Brain microvascular endothelial cell (primary cell): Measurements from ENCODE around the gene NPEPL1.

Source experiments
- DNase-seq: peaks from one replicate; pipeline ENCODE4 v3.0.0-alpha.2; 2020
- H3K27ac ChIP-seq: fragments of 250-450 bp; sonication (Bioruptor Pico); 2 replicates; pipeline ENCODE4 v1.5.1; 2020; ENCODE audit warnings: mild to moderate bottlenecking, moderate library complexity
- H3K27me3 ChIP-seq: fragments of 250-450 bp; sonication (Bioruptor Pico); replicated peaks from 2 replicates; pipeline ENCODE4 v1.5.1; 2020; ENCODE audit warnings: mild to moderate bottlenecking
- H3K36me3 ChIP-seq: fragments of 250-450 bp; sonication (Bioruptor Pico); replicated peaks from 2 replicates; pipeline ENCODE4 v1.5.1; 2020; ENCODE audit warnings: mild to moderate bottlenecking
- H3K4me3 ChIP-seq: 2 replicates; pipeline ENCODE4 v1.5.1; 2011; ENCODE audit warnings: low read depth, mild to moderate bottlenecking, control low read depth, low read length, moderate library complexity
- CTCF ChIP-seq: IDR thresholded peaks from 2 replicates; pipeline ENCODE4 v1.5.1; 2011; ENCODE audit warnings: low read depth, mild to moderate bottlenecking, moderate library complexity, low read length, control low read depth, inconsistent platforms; ENCODE audit errors: missing control alignments
- in situ Hi-C: cut with HindIII; loops from 2 replicates; pipeline ENCODE4 v1.10.0; 2017; ENCODE audit warnings: low sequenced_read_pairs, low pct_ligation_motif_present

NPEPL1 gene

GRCh38 chr20:58710481-58711265 is 18.1 kb downstream of the NPEPL1 start:
- no peak for DNase-seq
- H3K27ac ChIP-seq: no peak overlapping the region
- H3K36me3 ChIP-seq: no peaks in the 10 kb centered on the region
- in situ Hi-C loops: no loop called here
- H3K27me3 ChIP-seq: no peaks in the 10 kb centered on the region
- H3K4me3 ChIP-seq: no peak overlapping the region
- no peak for TF ChIP-seq CTCF

GRCh38 chr20:58711266-58712051 is 18.9 kb downstream of the NPEPL1 start:
- no peak overlapping the region for H3K4me3 ChIP-seq

GRCh38 chr20:58712151-58712791 is 19.7 kb downstream of the NPEPL1 start:
- no peak overlapping the region for H3K27ac ChIP-seq
- no peaks in the 10 kb centered on the region for H3K36me3 ChIP-seq
- H3K4me3 ChIP-seq: no peak overlapping the region
- in situ Hi-C loops: no loop called here
- no peaks in the 10 kb centered on the region for H3K27me3 ChIP-seq
- no peak for DNase-seq
- no peak for TF ChIP-seq CTCF

More at GRCh38 chr20:58711266-58712051, 18.9 kb downstream of the NPEPL1 start:
- Histone ChIP-seq H3K27me3 (no peaks in the 10 kb centered on the region), H3K27ac (no peak overlapping the region), H3K36me3 (no peaks in the 10 kb centered on the region)
- no peak for TF ChIP-seq CTCF
- in situ Hi-C loops: no loop called here
- no peak for DNase-seq

- in situ Hi-C loops: no loop called here
- DNase-seq: no peak
- Histone ChIP-seq H3K36me3 (no peaks in the 10 kb centered on the region), H3K27ac (no peak overlapping the region), H3K27me3 (no peaks in the 10 kb centered on the region), H3K4me3 (no peak overlapping the region)
- no peak for TF ChIP-seq CTCF
Measured at GRCh38 chr20:58712806-58713731, 20.5 kb downstream of the NPEPL1 start.

GRCh38 chr20:58713801-58714339 is 21.3 kb downstream of the NPEPL1 start:
- H3K4me3 ChIP-seq: no peak overlapping the region
- no peak for DNase-seq
- in situ Hi-C loops: no loop called here

More at GRCh38 chr20:58713801-58714339, 21.3 kb downstream of the NPEPL1 start:
- Histone ChIP-seq H3K27me3 (no peaks in the 10 kb centered on the region), H3K27ac (no peak overlapping the region), H3K36me3 (no peaks in the 10 kb centered on the region)
- no peak for TF ChIP-seq CTCF
